ENCODE results near the gene MTMR3.

- TF ChIP-seq CTCF (IDR thresholded peaks at IDR 0.05): no peak
- TF ChIP-seq EZH2 (IDR thresholded peaks at IDR 0.05; ENCODE audit: borderline replicate concordance, insufficient read depth, low read depth, low read length, poor library complexity, severe bottlenecking): no peak
Measured at GRCh38 chr22:29967461-29967860, 84.5 kb downstream of the MTMR3 start.
